GM18951 (cell line): ENCODE measurements around the gene DTD1.

ENCODE experiments used
- POLR2A ChIP-seq: IDR thresholded peaks from 4 replicates; pipeline ENCODE4 v1.6.1; 2011; ENCODE audit warnings: mild to moderate bottlenecking; ENCODE audit not compliant: insufficient read length, insufficient read depth; ENCODE audit errors: extremely low read depth
- in situ Hi-C: fragments of 300-500 bp; cut with MboI; formaldehyde crosslinking; loops from one replicate; pipeline ENCODE4 v1.12.0; 2022; ENCODE audit warnings: low sequenced_read_pairs, mixed read lengths, inconsistent platforms; ENCODE audit not compliant: unreplicated experiment

The DTD1 gene

DNA sequence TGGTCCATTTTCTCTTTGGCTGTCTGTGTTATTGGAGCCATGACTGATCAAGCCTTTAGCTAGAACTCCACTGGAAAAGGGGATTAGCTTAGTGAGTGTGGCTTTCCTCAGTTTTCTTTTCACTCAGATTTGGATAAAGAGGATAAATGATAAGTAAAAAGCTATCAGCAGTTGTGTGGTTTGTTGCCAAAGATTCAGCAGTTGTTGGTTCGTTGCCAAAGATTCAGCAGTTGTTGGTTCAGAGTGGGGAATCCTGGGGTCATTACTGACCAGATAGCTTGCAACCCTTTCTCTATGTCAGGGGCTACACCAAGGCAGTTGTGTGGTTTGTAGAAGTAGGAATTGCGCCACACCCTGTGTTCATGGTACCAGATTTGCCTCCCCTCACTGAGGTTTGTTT is 118.1 kb downstream of the DTD1 start:
- no peak for TF ChIP-seq POLR2A
- in situ Hi-C loops: no loop called here

DNA sequence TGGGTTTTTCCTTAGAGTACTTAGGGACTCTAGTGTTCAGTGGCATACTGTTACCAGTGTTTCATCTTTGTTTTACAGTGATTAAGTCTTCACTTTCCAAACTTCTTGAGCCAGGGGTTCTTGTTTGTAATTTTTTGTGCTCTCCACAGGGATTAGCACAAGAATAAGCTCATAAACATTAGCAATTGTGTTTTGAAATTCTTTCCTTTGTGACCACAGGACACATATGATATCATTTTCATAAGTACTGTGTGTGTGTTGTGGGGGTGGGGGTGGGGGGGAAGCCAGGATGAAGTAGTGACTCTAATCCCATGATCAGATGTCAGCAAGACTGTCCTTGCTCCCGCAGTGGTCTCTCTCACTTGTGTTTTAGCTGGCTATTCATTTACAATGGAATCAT is 124.3 kb downstream of the DTD1 start:
- in situ Hi-C loops: no loop called here
- no peak for TF ChIP-seq POLR2A

- in situ Hi-C loops: no loop called here
Observed at GRCh38 chr20:18712882-18713281, 125.0 kb downstream of the DTD1 start.

GRCh38 chr20:18715564-18715963 is 127.7 kb downstream of the DTD1 start:
- in situ Hi-C loops: no loop called here

More at GRCh38 chr20:18712882-18713281, 125.0 kb downstream of the DTD1 start:
- no peak for TF ChIP-seq POLR2A

DNA sequence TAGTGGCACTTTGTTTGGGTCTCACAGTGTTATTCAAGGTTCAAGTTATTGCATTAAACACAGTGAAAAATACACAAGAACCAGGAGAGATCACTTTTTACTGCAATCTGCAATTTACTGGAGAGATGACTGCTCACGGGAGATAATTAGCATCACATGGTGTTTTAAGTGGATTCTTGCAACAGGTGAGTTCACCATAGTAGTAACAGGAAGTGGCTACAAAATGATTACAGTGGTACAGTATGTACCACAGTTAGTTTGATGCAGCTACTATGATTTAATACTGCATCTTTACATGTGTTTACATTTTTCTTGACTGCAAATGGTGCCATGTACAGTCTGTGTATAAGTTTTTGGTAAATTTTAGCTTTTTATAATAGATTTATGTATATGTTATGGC is 129.2 kb downstream of the DTD1 start:
- in situ Hi-C loops: no loop called here
- TF ChIP-seq POLR2A: no peak

More at GRCh38 chr20:18715564-18715963, 127.7 kb downstream of the DTD1 start:
- no peak for TF ChIP-seq POLR2A

DNA sequence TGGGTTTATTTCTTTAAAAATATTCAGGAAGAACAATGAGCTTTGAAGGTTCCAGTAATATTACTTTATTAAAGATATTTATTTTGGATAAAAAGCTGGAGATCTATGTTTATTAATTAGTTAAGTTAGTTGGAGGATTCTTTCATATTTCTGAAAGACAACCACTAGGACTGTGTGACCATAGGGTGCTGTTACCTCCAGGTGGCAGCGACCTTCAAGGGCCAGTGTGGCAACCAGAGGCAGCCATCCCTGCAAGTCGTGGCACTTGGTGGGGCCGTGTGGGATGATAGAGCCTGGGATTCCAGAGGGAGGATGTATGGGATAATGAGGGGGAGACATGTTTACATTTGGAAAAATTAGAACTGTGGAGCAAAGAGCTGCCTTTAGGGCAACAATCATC is 130.3 kb downstream of the DTD1 start:
- TF ChIP-seq POLR2A: no peak

DNA sequence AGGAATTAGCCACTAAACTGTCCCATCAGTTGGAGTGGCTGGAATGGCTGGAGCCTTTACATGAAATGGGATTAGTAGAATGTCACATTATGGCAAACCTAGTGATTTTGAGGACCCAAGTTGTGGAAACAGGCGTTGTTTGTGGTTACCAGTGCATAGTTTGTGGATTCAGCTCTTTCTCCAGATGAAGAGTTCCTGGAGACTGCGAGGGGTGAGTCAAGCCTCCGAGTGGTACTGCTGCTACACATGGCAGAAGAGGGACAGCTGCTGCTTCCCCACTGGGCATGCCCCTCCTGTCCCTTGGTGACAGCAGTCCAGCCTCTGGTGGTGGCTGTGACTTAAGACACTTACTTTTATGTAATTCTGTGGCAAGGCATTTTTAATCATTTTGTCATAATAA is 131.6 kb downstream of the DTD1 start:
- in situ Hi-C loops: no loop called here
- TF ChIP-seq POLR2A: no peak

More for the DNA sequence above, 130.3 kb downstream of the DTD1 start:
- in situ Hi-C loops: no loop called here

- in situ Hi-C loops: no loop called here
- TF ChIP-seq POLR2A: no peak
Observed at GRCh38 chr20:18721551-18722115, 133.8 kb downstream of the DTD1 start.

DNA sequence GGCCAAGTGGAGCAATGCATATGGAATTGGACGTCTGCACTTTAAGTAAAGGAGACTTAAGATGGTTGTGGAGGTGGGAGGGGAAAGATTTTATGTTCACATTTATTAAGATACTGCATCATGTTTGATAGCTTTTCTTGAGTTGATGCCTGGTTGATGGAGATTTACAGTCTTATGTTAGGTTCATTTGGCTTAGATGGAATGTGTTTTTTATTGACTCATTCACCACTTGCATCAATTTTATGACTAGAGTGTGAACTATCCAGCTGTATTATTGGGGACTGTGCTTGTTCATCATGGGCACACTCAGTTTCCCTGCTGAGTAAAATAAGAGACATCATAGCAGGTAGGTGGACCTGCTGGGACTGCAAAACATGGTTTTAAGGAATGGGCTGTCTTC is 134.5 kb downstream of the DTD1 start:
- in situ Hi-C loops: no loop called here
- no peak for TF ChIP-seq POLR2A

GRCh38 chr20:18724077-18724476 is 136.2 kb downstream of the DTD1 start:
- TF ChIP-seq POLR2A: no peak
- in situ Hi-C loops: no loop called here

DNA sequence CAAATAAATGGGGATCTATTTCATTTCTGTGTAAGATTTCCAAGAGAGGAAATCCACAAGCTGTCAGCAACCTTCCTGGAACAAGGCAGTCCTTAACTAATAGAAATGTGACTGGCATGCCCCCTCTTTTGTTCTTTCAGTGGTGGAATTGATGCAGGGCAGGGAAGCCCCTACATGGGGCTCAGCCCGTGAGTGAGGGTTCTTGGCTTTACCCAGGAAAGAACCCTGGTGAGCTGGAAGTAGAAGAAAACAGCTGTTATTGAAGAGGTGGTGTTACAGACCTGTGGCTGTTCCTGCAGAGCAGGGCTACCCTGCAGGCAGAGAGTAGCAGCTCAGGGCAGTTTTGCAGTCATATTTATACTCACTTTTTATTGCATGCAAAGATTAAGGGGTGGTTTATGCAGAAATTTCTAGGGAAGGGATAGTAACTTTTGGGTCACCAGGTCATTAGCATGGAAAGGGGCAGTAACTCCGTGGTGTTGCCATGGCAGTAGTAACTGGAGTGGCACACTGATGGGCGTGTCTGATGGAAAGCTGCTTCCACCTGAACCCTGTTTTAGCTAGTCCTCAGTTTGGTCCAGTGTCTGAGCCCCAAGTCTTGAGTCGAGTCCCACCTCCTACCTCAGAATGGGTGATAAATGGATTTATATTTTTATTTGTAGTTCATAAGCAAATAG is 137.1 kb downstream of the DTD1 start:
- no peak for TF ChIP-seq POLR2A
- in situ Hi-C loops: no loop called here

- in situ Hi-C loops: no loop called here
- TF ChIP-seq POLR2A: no peak
Observed at GRCh38 chr20:18727032-18727508, 139.2 kb downstream of the DTD1 start.

DNA sequence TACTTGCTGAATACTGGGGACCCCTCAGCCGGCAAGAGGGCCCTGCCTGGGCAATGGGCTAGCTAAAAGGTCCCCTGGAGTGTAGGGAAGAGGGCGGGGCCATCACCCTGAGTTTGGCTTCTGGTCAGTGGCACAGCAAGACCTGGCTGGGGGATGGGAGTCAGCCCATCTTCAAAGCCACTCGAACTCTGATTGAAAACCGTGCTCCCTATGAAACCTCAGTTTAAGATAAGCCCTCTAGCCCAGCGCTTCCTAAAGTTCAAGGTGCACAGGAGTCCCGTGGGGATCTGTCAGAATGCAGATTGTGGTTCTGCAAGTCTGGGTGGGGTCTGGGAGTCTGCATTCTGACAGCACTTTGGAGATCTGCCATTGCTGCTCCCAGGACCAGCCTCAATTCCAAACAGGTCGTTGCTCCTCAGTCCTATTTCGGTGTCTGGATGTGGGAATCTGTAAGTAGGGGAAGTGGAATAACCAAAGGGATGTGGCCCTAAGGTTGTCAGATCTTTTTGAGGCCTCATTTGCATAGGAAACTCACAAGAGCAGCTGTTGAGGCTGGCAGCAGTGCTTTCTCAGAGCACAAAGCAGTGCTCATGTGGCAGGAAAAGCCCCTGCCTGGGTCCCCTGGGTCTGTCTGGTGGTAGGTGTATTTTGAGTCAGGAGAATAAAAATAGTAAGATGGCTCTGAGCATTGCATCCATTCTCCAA is 140.5 kb downstream of the DTD1 start:
- in situ Hi-C loops: no loop called here
- TF ChIP-seq POLR2A: no peak

DNA sequence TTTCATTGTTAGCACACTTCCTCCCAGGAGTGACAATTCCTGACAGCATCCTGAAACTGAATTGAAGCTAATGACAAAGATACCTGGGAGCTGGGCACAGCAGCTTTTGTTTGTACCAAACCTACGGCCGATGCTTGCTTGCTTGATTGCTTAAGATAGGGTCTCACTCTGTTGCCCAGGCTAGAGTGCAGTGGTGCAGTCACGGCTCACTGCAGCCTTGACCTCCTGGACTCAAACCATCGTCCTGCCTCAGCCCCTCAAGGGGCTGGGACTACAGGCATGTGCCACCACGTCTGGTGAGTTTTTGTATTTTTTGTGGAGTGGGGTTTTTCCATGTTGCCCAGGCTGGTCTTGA is 141.0 kb downstream of the DTD1 start:
- in situ Hi-C loops: no loop called here
- TF ChIP-seq POLR2A: no peak

- TF ChIP-seq POLR2A: no peak
- in situ Hi-C loops: no loop called here
Observed at GRCh38 chr20:18729231-18729825, 141.5 kb downstream of the DTD1 start.
